Body of pancreas (tissue), 4 donors: ENCODE data around the gene DLG2. TPM values are rescaled to one million over a fixed set of nuclear protein-coding genes. Genes with fewer than 3 reads are reported as not detected.
"Not testable (repeated sequence)": the region's sequence is repeated elsewhere in the genome, so short reads cannot be mapped to it uniquely, and the experiment has no call there.

ENCODE experiments used
- ATAC-seq: fragments of 150-250 bp; one replicate; pipeline ENCODE4 v1.9.1; 2016
- DNase-seq, 4 donors: peaks; one replicate each; pipeline ENCODE4 v3.0.0-alpha.2; 2019
- H3K27ac ChIP-seq, 4 donors: fragments of 200-600 bp; sonication (generic); 1 replicate in 3 of 4; 2 replicates in 1 of 4; pipeline versions ENCODE4 v1.5.1 to v1.6.1; 2016 to 2019; ENCODE audit warnings: mild to moderate bottlenecking in 1 of 4, mixed read lengths in 1 of 4, moderate library complexity in 1 of 4
- H3K27me3 ChIP-seq, 2 donors: fragments of 200-600 bp; sonication (generic); one replicate each; pipeline ENCODE4 v1.6.0; 2016; ENCODE audit warnings: mild to moderate bottlenecking in 1 of 2
- H3K36me3 ChIP-seq, 2 donors: fragments of 200-600 bp; sonication (generic); replicated peaks in 1 of 2; 2 replicates each; pipeline ENCODE4 v1.5.1; 2016; ENCODE audit warnings: low read depth in 2 of 2; ENCODE audit not compliant: insufficient read depth in 1 of 2
- H3K4me1 ChIP-seq: fragments of 200-600 bp; sonication (generic); one replicate; pipeline ENCODE4 v1.6.0; 2016
- H3K4me3 ChIP-seq, 2 donors: fragments of 200-600 bp; sonication (generic); 1 replicate in 1 of 2; 2 replicates in 1 of 2; pipeline ENCODE4 v1.5.1; 2016 to 2019
- H3K9me3 ChIP-seq, 3 donors: fragments of 200-600 bp; sonication (generic); 1 replicate in 2 of 3; 2 replicates in 1 of 3; pipeline ENCODE4 v1.5.1; 2016
- POLR2A ChIP-seq, 3 donors: fragments of 450-650 bp; IDR thresholded peaks; one replicate each; pipeline ENCODE4 v1.6.1; 2016; ENCODE audit warnings: antibody characterized with exemption in 3 of 3, mild to moderate bottlenecking in 2 of 3
- WGBS, 2 donors: methylation state at CpG; one replicate each; pipeline ENCODE4 v1.1.5; 2017; 5-methylcytosine and 5-hydroxymethylcytosine counted together
- intact Hi-C: fragments of 100-400 bp; cut with DNase I; formaldehyde crosslinking; loops from one replicate; pipeline ENCODE4 v1.15.1; 2023
- total RNA-seq, 2 donors: library from RNA; depleted of rRNA; stranded (reverse); fragments of >200 nt; gene quantifications; one replicate each; pipeline ENCODE4 v1.1.0, GENCODE V29; 2016
- TF ChIP-seq, protein P1 (sequence below), 7 experiments: fragments of 450-650 bp in 4 of 7; fragments of 200-600 bp in 3 of 7; sonication (generic) in 3 of 7; IDR thresholded peaks; one replicate each; pipeline ENCODE4 v1.5.1; 2016 to 2019; ENCODE audit warnings: antibody characterized with exemption in 7 of 7

The DLG2 gene
- total RNA-seq, 2 donors from 2014 or later = 6.0 to 13.2 TPM

DNA sequence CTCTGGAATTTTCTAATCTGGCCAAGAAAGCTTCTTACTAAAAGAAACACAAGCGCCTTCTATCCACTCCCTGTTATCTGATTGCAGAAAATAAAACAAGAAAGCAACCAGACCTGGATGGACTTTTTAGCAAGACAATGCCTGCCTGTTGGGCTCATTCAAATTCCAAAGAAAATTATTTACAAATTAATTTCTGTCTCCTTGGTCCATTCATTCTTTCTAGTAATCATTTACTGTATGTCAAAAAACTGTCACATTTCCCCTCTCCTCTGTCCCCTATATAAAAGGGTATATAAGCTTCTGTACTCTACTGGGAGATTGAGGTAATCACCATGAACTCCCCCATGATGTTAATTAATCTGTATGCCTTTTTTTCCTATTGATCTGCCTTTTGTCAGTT lies 279.9 kb downstream of the DLG2 start:
- intact Hi-C loops = no loop called here
- no peak overlapping the region for H3K4me3 ChIP-seq
- no peaks in the 10 kb centered on the region for H3K9me3 ChIP-seq
- 50 to 52% methylated on average over 1 of the region's 1 CpG for WGBS, 2 donors
- H3K36me3 ChIP-seq = no peaks in the 10 kb centered on the region
- ATAC-seq (no peak), DNase-seq (no peak)
- TF ChIP-seq POLR2A (IDR thresholded peaks at IDR 0.05) = no peak
- TF ChIP-seq, protein P1, sequence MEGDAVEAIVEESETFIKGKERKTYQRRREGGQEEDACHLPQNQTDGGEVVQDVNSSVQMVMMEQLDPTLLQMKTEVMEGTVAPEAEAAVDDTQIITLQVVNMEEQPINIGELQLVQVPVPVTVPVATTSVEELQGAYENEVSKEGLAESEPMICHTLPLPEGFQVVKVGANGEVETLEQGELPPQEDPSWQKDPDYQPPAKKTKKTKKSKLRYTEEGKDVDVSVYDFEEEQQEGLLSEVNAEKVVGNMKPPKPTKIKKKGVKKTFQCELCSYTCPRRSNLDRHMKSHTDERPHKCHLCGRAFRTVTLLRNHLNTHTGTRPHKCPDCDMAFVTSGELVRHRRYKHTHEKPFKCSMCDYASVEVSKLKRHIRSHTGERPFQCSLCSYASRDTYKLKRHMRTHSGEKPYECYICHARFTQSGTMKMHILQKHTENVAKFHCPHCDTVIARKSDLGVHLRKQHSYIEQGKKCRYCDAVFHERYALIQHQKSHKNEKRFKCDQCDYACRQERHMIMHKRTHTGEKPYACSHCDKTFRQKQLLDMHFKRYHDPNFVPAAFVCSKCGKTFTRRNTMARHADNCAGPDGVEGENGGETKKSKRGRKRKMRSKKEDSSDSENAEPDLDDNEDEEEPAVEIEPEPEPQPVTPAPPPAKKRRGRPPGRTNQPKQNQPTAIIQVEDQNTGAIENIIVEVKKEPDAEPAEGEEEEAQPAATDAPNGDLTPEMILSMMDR (IDR thresholded peaks at IDR 0.05) = no peak
- H3K4me1 ChIP-seq = no peaks in the 10 kb centered on the region
- H3K27me3 ChIP-seq = no peaks in the 10 kb centered on the region
- H3K27ac ChIP-seq = no peak overlapping the region

DNA sequence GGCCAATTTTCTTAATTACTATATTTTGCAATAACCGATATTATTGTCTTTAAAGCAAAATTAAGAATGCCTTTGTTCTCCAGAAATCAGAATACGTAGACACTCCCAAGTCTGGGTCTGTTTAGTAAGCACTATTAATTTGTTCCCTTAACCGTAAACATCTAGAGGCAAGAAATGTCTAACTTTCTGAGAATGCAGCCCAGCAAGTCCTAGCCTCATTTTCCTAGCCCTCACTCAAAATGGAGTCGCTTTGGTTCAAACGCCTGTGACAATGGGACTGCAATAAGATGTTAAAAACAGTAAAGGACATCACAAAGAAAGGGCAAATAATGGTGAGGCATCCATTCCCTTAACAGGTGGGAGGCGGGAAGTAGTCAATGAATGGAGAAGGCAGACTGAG lies 280.7 kb downstream of the DLG2 start:
- Histone ChIP-seq H3K9me3 (no peaks in the 10 kb centered on the region), H3K36me3 (no peaks in the 10 kb centered on the region), H3K27me3 (no peaks in the 10 kb centered on the region), H3K4me3 (no peak overlapping the region), H3K4me1 (no peaks in the 10 kb centered on the region), H3K27ac (no peak overlapping the region)
- ATAC-seq (no peak), DNase-seq (no peak)
- no peak for TF ChIP-seq POLR2A (IDR thresholded peaks at IDR 0.05)
- TF ChIP-seq, protein P1 (IDR thresholded peaks at IDR 0.05) = no peak
- WGBS, 2 donors = 88 to 96% methylated on average over 6 of the region's 6 CpGs
- intact Hi-C loops = no loop called here

DNA sequence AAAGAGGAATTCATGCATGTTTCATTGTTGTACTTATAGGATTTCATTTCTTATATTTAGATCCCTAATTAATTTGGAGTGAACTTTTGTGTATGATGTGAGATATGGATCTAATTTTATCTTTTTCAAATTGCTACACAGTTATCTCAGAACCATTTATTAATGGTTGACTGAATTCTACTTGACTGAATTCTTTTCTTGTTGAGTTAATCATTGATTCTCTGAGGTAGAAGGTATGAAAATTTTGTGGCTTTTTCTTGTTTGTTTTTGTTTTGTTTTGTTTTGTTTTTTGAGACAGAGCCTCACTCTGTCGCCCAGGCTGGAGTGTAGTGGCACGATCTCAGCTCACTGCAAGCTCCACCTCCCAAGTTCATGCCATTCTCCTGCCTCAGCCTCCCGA lies 286.3 kb downstream of the DLG2 start:
- DNase-seq, H3K9me3 ChIP-seq, ATAC-seq, intact Hi-C loops, H3K4me1 ChIP-seq, H3K27me3 ChIP-seq, H3K4me3 ChIP-seq, H3K36me3 ChIP-seq, H3K27ac ChIP-seq: not testable (repeated sequence)
- 74 to 84% methylated on average over 3 of the region's 3 CpGs for WGBS, 2 donors

DNA sequence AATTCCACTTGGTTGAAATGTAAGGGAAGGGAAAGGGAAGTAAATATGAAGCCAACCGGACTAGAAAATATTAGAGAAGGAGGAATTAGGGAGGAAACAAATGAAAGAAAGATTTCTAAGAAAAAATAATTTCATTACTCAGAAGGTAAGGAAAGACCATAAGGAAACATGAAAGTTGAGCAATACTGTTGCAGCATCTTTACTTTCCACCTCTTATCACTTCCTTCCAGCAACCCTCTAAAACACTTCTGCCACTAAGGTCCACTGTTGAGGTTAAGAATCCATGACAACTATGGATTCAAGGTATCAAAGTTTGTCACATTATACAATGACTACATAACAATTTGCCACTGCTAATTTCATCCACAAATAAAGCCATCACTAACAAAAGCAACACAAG lies 308.6 kb downstream of the DLG2 start:
- intact Hi-C loops = no loop called here
- TF ChIP-seq, protein P1 (IDR thresholded peaks at IDR 0.05) = no peak
- no peak for TF ChIP-seq POLR2A (IDR thresholded peaks at IDR 0.05)
- ATAC-seq = no peak
- no peak for DNase-seq
- no peaks in the 10 kb centered on the region for H3K36me3 ChIP-seq
- H3K4me1 ChIP-seq = no peaks in the 10 kb centered on the region
- H3K9me3 ChIP-seq = no peaks in the 10 kb centered on the region
- no peaks in the 10 kb centered on the region for H3K27me3 ChIP-seq
- H3K27ac ChIP-seq = no peak overlapping the region
- no peak overlapping the region for H3K4me3 ChIP-seq
- 67 to 73% methylated on average over 1 of the region's 1 CpG for WGBS, 2 donors

DNA sequence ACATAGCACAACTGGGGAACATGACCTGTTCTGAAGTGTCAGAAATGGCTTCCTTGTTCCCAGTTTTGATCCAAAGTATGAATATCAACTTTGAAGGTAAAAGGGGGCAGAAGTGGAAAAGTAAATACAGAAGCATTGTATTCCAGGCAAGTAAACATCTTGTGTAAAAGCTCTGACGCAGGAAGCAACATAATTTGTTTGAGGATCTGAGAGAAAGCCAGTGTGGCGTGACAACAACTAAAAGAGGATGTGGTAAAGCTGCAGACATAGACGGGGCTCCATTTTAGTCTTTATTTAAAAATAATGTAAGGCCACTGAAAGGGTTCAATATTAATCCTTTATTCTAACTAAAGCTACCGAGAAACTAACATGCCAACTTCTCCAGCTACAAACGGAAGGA lies 310.2 kb downstream of the DLG2 start:
- Histone ChIP-seq H3K27ac (no peak overlapping the region), H3K36me3 (no peaks in the 10 kb centered on the region), H3K9me3 (no peaks in the 10 kb centered on the region), H3K27me3 (no peaks in the 10 kb centered on the region), H3K4me1 (no peaks in the 10 kb centered on the region), H3K4me3 (no peak overlapping the region)
- intact Hi-C loops = no loop called here
- TF ChIP-seq, protein P1 (IDR thresholded peaks at IDR 0.05) = no peak
- ATAC-seq (no peak), DNase-seq (peak in 1 of 4 donors; percentile 6)
- 66 to 68% methylated on average over 5 of the region's 5 CpGs for WGBS, 2 donors
